ENCODE measurements around the gene COL6A1. TPM values are rescaled to one million over a fixed set of nuclear protein-coding genes. Genes with fewer than 3 reads are reported as not detected.

The COL6A1 gene
- total RNA-seq, 1 donor from 2014 or later: 0.59 TPM

DNA sequence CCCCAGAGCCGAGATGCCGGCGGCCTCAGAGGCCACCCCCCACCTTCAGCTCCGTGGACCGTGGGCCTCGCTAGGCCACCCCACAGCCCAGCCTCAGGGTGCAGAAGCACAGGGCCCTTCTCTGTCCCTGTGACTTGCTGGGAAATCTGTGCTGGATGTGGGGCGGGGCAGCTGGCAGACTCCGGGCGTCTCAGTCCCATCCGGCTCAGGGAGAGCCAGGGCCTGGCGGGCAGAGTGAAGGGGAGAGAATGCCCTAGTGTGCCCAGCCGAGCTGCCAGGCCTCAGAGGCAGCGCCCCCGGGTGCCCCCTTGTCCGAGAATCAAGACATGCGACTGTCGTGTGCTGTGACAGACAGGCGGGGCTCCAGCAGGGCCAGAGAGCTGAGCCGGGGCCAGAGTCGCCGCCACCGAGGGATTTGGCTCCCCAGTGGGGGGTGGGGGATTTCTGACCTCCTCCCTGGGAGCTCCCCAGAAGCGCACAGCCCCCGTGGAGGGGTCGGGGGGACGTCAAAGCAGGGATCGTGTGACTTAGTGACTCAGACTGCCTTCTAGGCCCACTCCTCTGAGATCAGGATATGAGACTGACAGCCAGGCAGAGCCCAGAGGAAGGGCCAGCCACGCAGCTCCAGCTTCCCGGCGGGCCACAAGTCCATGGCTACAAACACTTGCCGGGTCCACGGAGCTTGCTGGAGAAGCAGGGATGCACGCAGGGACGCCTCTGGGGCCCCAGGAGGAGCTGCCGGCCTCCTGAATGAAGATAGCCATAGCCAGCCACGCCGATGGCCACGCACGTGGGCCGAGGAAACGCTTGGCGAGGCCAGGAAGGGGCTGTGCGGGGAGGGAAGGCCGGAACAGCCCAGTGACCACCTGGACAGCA, 11.9 kb downstream of the COL6A1 start:
- intact Hi-C loops (cut with micrococcal nuclease): no loop called here

DNA sequence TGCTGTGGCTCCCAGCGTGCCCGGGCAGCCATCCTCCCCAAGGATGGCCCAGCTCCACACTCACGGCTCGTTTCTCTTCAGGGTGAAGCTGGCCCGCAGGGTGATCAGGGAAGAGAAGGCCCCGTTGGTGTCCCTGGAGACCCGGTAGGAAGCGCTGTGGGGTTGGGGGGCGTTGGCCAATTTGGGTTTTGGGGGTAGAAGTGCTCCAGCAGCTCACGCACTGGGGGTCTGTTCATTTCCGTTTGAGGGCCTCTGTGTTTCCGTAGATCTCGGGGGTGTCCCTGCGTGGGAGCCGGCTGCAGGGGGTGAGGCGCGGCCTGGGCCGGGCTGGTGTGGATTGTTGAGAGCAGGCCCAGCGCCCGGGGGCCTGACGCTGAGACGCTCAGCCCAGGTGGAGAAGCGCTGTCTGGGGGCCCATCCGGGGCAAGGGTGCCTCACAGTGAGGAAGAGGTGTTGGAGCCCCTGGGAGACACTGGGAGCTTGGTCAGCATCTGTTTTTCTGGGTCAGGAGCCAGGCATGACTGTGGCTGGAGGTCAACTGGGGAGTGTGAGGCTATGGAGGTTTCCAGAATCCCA, 12.6 kb downstream of the COL6A1 start:
- intact Hi-C loops (cut with micrococcal nuclease): no loop called here

DNA sequence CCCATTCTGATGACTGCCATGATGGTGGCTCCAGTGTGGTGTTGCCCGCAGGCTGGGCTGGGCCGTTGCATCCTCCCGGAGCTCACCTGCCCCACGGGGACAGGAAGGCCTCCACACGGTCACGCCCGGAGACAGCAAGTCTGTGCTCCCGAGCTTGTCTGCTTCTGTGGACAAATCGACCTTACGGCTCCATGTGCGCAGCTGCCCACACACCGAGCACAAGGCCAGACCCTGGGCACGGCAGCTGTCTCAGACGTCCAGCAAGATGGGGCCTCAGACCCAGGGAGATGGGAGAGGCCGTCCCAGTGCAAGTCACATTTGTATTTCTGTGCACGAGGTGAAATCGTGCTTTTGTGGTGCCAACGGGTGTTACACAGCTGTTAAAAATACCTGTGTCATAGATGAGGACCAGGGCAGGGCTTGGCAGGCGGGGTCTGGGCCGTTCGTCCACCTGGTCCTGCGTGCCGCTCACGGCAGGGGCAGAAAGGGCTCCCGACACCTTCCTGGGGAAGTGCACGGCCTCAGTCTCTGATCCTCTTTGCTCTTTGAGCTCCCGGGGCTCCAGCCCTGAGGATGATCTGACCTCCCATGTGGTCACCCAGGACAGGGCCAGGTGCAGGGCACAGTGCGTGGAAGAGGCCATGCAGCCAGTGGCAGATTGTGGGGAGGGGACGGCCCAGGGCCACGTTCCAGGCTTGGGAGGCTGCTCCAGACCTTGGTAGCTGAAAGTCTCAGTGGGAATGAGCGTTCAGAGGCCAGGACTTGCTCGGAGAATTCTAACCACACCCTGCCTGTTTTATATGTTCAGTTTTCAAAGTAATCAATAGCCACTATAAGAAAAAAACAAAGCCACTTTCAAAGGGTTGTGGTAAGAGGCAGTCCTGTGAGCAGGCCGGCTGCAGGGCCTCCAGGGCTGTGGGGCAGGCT, 13.5 kb downstream of the COL6A1 start:
- intact Hi-C loops (cut with micrococcal nuclease): no loop called here

DNA sequence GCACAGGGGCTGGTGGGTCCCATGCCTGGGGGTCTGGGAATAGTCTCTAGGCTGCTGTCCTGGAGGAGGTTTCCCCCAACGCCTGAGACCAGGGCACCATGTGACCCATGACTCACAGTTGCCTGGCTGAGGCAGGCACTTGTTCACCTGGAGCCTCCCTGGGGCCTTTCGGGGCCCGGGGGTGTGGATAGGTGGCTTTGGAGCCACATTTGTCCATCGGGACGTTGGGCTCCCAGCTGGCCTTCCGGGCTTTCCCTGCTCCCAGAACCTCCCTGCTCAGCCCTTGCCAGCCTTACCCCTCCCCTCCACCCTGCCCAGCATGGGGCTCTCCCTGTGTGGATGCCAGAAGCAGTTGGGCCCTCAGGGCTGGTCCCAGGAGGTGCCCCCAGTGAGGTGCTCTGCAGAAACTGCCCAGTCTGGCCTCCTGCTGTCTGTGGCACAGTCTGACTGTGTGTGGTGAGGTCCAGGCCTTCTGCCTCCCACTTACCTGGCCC, 14.2 kb downstream of the COL6A1 start:
- intact Hi-C loops (cut with micrococcal nuclease): no loop called here

DNA sequence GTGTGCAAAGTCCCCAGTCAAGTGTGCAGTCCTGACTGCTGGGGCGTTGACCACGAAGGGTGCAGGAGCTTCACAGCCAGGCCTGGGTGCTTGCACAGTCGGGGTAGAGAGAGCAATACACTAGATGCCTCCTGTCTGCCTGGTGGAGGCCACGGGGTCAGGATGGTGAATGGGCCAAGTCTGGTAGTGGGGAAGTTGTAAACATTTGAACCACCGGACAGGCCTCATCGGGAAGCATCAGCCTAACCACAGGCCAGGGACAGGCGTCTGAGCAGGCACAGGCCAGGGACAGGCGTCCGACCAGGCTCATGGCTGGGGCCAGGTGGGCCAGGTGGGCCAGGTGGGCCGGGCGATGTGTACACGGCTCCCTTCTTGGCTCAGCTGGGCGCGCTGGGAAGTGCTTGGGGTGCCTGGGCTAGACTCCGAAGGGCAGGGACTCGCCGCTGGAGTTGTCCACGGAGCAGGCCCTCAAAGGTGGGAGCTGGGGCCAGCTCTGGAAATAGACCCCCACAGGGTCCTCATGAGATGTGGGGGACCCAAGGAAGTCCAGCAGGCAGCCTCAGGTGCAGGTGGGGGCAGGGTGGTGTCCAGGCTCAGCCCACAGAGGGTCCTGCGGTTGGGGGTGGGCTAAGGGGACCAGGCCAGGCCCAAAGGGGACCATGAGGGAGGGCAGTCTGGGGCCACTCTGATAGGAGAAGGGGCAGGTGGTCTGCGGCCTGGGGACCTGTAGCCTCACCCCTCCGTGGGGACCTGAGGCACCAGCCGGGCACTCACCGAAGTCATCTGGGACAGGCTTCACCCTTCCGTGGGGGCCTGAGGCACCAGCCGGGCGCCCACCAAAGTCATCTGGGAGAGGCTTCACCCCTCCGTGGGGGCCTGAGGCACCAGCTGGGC, 15.0 kb downstream of the COL6A1 start:
- intact Hi-C loops (cut with micrococcal nuclease): no loop called here

DNA sequence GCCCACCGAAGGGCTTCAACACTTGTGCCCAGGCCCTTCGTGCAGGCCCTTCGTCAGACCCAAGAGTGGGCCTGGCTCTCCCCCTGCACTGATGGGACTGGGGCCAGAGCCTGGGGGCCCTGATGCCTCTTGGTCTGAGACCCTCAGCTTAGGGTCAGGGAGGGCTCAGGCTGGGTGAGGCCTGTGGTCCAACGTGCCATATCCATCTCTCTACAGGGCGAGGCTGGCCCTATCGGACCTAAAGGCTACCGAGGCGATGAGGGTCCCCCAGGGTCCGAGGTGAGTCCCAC, 15.6 kb downstream of the COL6A1 start:
- intact Hi-C loops (cut with micrococcal nuclease): no loop called here

DNA sequence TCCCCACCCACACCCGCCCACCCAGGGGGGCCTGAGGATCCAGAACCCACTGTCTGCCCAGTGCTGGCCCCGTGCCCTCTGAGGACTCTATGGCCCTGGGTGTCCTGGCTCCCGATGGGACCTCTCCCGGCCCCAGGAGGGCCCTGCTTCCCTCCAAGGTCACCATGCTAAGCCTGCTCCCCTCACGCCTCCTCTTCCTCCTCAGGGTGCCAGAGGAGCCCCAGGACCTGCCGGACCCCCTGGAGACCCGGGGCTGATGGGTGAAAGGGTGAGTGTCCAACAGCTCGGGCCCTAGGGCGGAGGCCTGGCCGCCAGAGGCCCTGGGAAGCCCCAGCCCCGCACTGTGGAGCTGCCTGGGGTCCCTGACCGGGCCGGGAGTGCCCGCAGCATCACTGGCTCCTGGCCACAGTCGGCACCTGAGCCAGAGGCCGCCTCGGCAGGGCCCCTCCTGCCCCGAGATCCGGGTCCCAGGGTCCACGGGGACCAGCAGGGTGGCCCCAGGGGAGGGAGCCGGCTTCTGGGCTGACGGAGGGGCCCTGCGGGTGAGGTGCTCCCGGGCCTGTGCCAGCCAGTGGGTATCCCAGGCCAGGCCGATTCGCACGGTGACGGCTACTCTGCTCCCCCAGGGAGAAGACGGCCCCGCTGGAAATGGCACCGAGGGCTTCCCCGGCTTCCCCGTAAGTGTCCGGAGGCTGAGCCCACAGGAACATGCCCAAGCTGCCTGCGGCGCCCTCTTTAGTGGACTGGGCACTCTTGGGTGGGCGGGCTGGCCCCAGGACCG, 16.1 kb downstream of the COL6A1 start:
- intact Hi-C loops (cut with micrococcal nuclease): no loop called here

DNA sequence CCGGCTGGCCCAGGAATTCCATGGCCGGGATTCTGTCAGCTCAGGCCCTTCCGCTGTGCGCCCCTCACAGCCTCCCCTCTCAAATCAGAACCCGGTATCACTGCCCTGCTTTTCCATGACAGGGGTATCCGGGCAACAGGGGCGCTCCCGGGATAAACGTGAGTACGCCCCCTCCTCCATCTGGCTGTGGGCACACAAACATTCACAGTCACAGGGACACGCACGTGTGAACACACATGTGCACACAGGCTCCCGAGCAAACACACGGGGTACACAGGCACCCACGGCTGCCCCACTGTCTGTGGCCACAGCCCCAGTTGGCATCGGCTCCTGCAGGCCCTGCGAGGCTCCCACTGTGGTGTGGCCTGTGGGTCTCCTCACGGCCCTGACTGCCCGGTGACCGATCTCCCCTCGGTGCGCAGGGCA, 16.7 kb downstream of the COL6A1 start:
- intact Hi-C loops (cut with micrococcal nuclease): no loop called here

DNA sequence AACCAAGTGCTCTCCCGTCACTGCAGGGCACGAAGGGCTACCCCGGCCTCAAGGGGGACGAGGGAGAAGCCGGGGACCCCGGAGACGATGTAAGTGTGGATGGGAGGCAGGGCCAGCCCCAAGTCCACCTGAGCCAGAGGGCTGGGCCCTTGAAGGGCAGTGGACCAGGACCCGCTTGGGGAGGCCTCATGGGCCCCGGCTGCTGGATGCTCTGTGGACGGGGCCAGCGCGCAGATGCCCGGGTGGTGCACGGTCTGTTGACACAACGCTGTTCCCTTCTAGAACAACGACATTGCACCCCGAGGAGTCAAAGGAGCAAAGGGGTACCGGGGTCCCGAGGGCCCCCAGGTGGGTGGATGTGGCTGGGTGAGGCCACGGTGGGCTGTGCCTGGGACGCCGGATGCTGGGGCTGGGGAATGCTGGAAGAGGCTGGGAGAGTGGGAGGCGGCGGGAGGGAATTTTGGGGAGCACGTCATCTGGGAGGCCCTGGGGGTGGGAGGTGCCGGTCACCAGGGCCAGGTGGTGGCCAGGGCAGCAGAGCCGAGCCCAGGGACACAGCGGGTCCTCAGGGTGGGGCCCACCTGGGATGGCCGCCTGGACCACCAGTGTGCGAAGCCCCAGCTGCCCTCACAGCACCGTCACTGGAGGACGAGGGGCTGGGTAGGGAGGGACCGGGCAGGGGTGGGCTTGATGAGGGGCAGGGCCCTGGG, 17.5 kb downstream of the COL6A1 start:
- intact Hi-C loops (cut with micrococcal nuclease): no loop called here

DNA sequence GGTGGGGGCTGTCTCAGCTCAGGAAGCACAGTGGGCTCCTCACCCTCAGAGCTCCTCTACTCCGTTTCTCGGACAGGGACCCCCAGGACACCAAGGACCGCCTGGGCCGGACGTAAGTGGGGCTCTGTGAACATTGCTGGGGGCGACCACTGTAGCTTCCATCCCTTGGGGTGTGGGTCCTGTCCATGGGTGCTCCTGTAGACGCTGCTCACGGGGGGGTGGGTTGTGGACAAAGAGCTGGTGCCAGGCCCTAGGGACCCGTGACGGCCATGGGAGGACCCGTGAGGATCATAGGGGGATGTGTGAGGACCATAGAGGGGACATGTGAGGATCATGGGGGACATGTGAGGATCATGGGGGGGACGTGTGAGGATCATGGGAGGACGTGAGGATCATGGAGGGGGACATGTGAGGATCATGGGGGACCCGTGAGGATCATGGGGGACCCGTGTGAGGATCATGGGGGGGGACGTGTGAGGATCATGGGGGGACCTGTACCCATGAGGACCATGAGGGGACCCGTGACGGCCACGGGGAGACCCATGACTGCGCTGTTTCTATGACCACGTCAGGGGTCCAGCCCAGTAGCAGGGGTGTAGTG, 18.1 kb downstream of the COL6A1 start:
- intact Hi-C loops (cut with micrococcal nuclease): no loop called here

DNA sequence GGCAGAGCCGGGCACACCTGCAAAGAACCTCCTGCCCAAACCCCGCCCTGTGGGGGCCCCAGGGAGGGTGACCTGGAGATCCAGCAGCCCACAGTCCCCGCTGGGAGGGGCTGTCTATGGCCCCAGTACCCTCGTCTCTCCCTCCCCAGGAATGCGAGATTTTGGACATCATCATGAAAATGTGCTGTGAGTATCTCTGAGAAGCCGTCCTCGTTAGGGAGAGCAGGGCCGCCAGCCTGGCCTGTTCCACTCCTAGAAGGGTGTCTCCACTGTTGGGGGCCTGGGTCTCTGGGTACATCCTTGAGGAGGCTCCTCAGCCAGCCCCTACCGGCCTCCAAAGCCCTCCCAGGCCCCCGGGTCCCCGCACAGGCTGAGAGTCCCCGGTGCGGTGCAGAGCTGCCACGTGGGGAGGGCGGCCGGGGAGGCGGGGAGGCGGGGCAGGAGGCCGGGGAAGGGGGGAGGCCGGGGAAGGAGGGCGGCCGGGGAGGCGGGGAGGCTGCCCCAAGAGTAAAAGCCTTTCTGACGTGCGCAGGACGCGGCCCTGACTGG, 18.7 kb downstream of the COL6A1 start:
- intact Hi-C loops (cut with micrococcal nuclease): no loop called here

DNA sequence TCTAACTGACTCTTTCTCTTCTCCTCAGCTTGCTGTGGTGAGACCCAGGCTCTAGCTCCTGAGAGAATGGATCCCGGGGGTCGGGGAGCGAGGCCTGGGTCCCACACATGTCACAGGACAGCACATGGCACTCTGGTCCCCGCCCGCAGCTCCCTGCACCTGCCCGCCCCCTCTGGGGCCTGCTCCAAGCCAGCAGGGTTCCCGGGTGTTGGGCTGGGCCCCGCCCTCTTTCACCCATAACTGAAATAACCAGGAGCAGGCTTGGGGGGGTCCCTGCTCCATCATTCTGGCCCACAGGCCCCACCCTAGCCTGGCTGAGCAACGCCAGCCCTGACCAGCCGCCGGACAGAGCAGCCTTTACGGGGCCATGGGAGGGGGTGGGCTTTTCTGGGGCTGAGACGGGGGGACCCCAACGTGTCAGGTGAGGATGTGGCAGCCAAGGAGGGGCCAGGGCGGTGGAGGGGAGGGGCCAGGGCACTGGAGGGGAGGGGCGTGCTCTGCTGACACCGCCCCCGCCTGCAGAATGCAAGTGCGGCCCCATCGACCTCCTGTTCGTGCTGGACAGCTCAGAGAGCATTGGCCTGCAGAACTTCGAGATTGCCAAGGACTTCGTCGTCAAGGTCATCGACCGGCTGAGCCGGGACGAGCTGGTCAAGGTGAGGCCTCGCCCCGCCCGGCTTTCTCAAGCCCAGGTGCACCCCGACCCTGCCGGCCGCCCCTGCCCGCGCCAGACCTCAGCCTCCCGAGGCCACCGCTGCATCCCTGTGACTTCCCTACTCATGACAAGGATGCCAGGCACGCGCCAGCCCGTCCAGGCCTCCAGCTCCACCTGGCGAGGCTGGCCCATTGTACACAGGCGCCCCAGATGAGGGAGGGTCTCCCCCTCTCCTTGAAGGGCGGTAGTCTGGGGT, 19.4 kb downstream of the COL6A1 start:
- intact Hi-C loops (cut with micrococcal nuclease): no loop called here

DNA sequence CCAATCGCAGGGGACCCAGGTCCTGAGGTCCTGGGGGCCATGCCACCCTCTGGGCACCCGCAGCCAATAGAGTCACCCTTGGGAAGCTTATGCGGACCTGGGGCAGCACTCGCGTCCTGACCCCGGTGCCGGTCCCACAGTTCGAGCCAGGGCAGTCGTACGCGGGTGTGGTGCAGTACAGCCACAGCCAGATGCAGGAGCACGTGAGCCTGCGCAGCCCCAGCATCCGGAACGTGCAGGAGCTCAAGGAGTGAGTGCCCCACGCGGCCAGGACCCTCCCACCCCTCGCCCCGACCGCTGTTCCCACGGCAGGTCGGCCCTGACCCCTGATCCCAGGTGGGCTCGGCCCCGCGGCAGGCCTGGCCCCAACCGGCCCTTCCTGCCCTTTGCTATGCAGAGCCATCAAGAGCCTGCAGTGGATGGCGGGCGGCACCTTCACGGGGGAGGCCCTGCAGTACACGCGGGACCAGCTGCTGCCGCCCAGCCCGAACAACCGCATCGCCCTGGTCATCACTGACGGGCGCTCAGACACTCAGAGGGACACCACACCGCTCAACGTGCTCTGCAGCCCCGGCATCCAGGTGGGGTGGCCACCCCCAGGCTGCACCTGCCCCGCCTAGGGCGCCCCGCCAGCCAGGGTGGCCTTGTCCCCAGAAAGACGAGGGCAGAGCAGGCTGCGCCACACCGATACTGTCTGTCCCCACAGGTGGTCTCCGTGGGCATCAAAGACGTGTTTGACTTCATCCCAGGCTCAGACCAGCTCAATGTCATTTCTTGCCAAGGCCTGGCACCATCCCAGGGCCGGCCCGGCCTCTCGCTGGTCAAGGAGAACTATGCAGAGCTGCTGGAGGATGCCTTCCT, 20.5 kb downstream of the COL6A1 start:
- intact Hi-C loops (cut with micrococcal nuclease): no loop called here

DNA sequence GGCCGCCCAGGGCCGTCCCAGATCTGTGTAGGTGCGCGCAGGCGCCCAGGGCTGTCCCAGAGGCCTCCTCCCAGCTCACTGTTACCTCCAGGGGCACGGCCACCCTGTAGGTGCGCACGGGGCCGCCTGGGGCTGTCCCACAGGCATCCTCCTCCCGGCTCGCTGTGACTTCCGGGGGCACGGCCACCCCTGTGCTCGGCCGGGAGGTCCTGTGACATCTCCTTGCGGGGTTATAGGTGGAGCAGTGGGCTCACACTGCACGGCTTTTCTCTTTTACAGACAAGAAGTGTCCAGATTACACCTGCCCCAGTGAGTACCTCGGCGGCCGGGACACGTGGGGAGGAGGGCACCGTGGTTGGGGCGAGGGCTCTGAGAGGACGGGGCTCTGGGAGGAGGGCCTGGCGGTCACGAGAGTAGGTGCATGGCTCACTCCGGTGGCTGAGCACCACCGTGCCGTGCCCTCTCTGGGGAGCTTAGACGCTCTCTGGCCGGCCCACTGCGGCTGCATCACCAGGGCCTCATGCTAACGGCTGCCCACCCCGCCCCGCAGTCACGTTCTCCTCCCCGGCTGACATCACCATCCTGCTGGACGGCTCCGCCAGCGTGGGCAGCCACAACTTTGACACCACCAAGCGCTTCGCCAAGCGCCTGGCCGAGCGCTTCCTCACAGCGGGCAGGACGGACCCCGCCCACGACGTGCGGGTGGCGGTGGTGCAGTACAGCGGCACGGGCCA, 21.4 kb downstream of the COL6A1 start:
- intact Hi-C loops (cut with micrococcal nuclease): no loop called here

DNA sequence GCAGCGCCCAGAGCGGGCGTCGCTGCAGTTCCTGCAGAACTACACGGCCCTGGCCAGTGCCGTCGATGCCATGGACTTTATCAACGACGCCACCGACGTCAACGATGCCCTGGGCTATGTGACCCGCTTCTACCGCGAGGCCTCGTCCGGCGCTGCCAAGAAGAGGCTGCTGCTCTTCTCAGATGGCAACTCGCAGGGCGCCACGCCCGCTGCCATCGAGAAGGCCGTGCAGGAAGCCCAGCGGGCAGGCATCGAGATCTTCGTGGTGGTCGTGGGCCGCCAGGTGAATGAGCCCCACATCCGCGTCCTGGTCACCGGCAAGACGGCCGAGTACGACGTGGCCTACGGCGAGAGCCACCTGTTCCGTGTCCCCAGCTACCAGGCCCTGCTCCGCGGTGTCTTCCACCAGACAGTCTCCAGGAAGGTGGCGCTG, 22.0 kb downstream of the COL6A1 start:
- intact Hi-C loops (cut with micrococcal nuclease): no loop called here
